A549 (cell line): ENCODE results near the gene H2AZ2.

Source experiments
- CTCF ChIP-seq: fragments of >200 bp; sonication (Bioruptor Twin); formaldehyde crosslinking; IDR thresholded peaks from 3 replicates; pipeline ENCODE4 v1.5.1; 2016
- HOXA7 ChIP-seq: fragments of 250-450 bp; sonication (Bioruptor Pico); IDR thresholded peaks from 2 replicates; pipeline ENCODE4 v1.5.0; 2020; ENCODE audit warnings: mild to moderate bottlenecking, moderate library complexity
- KDM1A ChIP-seq: fragments of 200-600 bp; sonication (generic); IDR thresholded peaks from 2 replicates; pipeline ENCODE4 v1.6.1; 2016; ENCODE audit warnings: low read depth, mild to moderate bottlenecking
- USF2 ChIP-seq: fragments of 450-650 bp; IDR thresholded peaks from 2 replicates; pipeline ENCODE4 v1.6.1; 2014; ENCODE audit warnings: antibody characterized with exemption

GRCh38 chr7:44889086-44889781 is 41.3 kb upstream of the H2AZ2 start:
- no peak for TF ChIP-seq USF2
- TF ChIP-seq HOXA7 (CRISPR knock-in tag), result no peak
- TF ChIP-seq CTCF, result no peak
- no peak for TF ChIP-seq KDM1A
